HCT116 (cell line): ENCODE results near the gene PLAC8.

ENCODE experiments used
- CTCF ChIP-seq, 3 experiments: fragments of 200-600 bp in 1 of 3; sonication (generic) in 1 of 3; IDR thresholded peaks in 2 of 3; conservative IDR thresholded peaks in 1 of 3; 2 replicates each; pipeline ENCODE4 v1.5.1; 2012 to 2017; ENCODE audit warnings: low read depth in 2 of 3, low read length in 2 of 3, antibody characterized with exemption in 1 of 3, borderline replicate concordance in 1 of 3, control low read depth in 1 of 3, mild to moderate bottlenecking in 1 of 3, mixed read lengths in 1 of 3, mixed run types in 1 of 3, moderate library complexity in 1 of 3; ENCODE audit not compliant: insufficient read depth in 1 of 3
- POLR2A ChIP-seq: IDR thresholded peaks from 2 replicates; pipeline ENCODE4 v1.7.0; 2011; ENCODE audit warnings: borderline replicate concordance; ENCODE audit not compliant: insufficient read depth, insufficient read length; ENCODE audit errors: extremely low read depth
- RAD21 ChIP-seq: IDR thresholded peaks from 2 replicates; pipeline ENCODE4 v1.6.1; 2012; ENCODE audit warnings: low read depth, mild to moderate bottlenecking
- SIN3A ChIP-seq: IDR thresholded peaks from 2 replicates; pipeline ENCODE4 v1.6.1; 2012; ENCODE audit warnings: low read depth
- TCF7L2 ChIP-seq: IDR thresholded peaks from 2 replicates; pipeline ENCODE4 v1.7.0; 2011; ENCODE audit warnings: borderline replicate concordance, inconsistent platforms; ENCODE audit not compliant: insufficient read depth, insufficient read length; ENCODE audit errors: extremely low read depth
- ZFX ChIP-seq: fragments of 450-650 bp; IDR thresholded peaks from 2 replicates; pipeline ENCODE4 v1.6.1; 2017
- TF ChIP-seq, protein P1 (sequence below): IDR thresholded peaks from 2 replicates; pipeline ENCODE4 v1.6.1; 2012; ENCODE audit warnings: low read depth

- no peak for TF ChIP-seq RAD21
- TF ChIP-seq SIN3A = no peak
- TF ChIP-seq, protein P1, sequence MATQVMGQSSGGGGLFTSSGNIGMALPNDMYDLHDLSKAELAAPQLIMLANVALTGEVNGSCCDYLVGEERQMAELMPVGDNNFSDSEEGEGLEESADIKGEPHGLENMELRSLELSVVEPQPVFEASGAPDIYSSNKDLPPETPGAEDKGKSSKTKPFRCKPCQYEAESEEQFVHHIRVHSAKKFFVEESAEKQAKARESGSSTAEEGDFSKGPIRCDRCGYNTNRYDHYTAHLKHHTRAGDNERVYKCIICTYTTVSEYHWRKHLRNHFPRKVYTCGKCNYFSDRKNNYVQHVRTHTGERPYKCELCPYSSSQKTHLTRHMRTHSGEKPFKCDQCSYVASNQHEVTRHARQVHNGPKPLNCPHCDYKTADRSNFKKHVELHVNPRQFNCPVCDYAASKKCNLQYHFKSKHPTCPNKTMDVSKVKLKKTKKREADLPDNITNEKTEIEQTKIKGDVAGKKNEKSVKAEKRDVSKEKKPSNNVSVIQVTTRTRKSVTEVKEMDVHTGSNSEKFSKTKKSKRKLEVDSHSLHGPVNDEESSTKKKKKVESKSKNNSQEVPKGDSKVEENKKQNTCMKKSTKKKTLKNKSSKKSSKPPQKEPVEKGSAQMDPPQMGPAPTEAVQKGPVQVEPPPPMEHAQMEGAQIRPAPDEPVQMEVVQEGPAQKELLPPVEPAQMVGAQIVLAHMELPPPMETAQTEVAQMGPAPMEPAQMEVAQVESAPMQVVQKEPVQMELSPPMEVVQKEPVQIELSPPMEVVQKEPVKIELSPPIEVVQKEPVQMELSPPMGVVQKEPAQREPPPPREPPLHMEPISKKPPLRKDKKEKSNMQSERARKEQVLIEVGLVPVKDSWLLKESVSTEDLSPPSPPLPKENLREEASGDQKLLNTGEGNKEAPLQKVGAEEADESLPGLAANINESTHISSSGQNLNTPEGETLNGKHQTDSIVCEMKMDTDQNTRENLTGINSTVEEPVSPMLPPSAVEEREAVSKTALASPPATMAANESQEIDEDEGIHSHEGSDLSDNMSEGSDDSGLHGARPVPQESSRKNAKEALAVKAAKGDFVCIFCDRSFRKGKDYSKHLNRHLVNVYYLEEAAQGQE = no peak
- no peak for TF ChIP-seq CTCF (IDR thresholded peaks at IDR 0.05 in 2 of 3, conservative IDR thresholded peaks at IDR 0.05 in 1 of 3; ENCODE audit: borderline replicate concordance in 1 of 3, insufficient read depth in 1 of 3, low read depth in 2 of 3, low read length in 2 of 3)
- no peak for TF ChIP-seq TCF7L2
- TF ChIP-seq ZFX = no peak
- TF ChIP-seq POLR2A = no peak
Measured at GRCh38 chr4:83082777-83083176, 31.8 kb downstream of the PLAC8 start.
